Heart right ventricle (tissue), 16 donors: ENCODE data around the gene TRMT13. TPM values are rescaled to one million over a fixed set of nuclear protein-coding genes. Genes with fewer than 3 reads are reported as not detected.

ENCODE experiments used
- ATAC-seq, 8 donors: fragments of 200-7000 bp; cut with Tn5 transposase; one replicate each; pipeline ENCODE4 v1.9.1; 2020; ENCODE audit warnings: mild to moderate bottlenecking in 8 of 8, moderate library complexity in 8 of 8, moderate number of reproducible peaks in 1 of 8
- DNase-seq, 2 donors: peaks; one replicate each; pipeline ENCODE4 v3.0.0-alpha.2; 2020
- H3K27ac ChIP-seq, 10 donors: fragments of 200-600 bp; sonication (generic) in 2 of 10; one replicate each; pipeline versions ENCODE4 v1.5.0 to v1.8.0; 2020 to 2022; ENCODE audit warnings: mild to moderate bottlenecking in 3 of 10
- H3K27me3 ChIP-seq, 7 donors: fragments of 200-600 bp; one replicate each; pipeline ENCODE4 v1.8.0; 2021 to 2022; ENCODE audit warnings: mild to moderate bottlenecking in 2 of 7
- H3K36me3 ChIP-seq, 9 donors: fragments of 200-600 bp; sonication (generic) in 1 of 9; one replicate each; pipeline versions ENCODE4 v1.5.0 to v1.8.0; 2020 to 2022; ENCODE audit warnings: mild to moderate bottlenecking in 2 of 9
- H3K4me1 ChIP-seq, 9 donors: fragments of 200-600 bp; sonication (generic) in 1 of 9; one replicate each; pipeline versions ENCODE4 v1.5.0 to v1.8.0; 2020 to 2022; ENCODE audit warnings: mild to moderate bottlenecking in 4 of 9
- H3K4me3 ChIP-seq, 10 donors: fragments of 200-600 bp; sonication (generic) in 2 of 10; one replicate each; pipeline versions ENCODE4 v1.5.0 to v1.8.0; 2020 to 2022; ENCODE audit warnings: mild to moderate bottlenecking in 7 of 10, moderate library complexity in 2 of 10
- H3K9me3 ChIP-seq, 11 donors: fragments of 200-600 bp in 10 of 11; sonication (generic) in 2 of 11; one replicate each; pipeline versions ENCODE4 v1.5.0 to v1.8.0; 2013 to 2022; ENCODE audit warnings: mild to moderate bottlenecking in 2 of 11, control low read depth in 1 of 11, moderate library complexity in 1 of 11
- WGBS, 2 donors: extraction: QIAGEN DNeasy Blood & Tissue Kit; methylation state at CpG; one replicate each; pipeline ENCODE4 v1.1.7; 2013; ENCODE audit warnings: inconsistent platforms in 1 of 2; 5-methylcytosine and 5-hydroxymethylcytosine counted together
- intact Hi-C, 10 donors: fragments of 100-400 bp; cut with DNase I; formaldehyde crosslinking; loops; one replicate each; pipeline versions ENCODE4 v1.11.1 to v1.14.2; 2022
- polyA plus RNA-seq, 2 donors: library from polyadenylated mRNA; stranded (reverse); fragments of 200-250 nt; gene quantifications; one replicate each; pipeline ENCODE4 v1.2.3, GENCODE V29; 2013
- total RNA-seq, 10 donors: library from RNA; stranded (reverse); fragmentation: NEBNext Ultra II Directional in 3 of 10; extraction: Animal tissue kit (Norgen Biotek cat#: 25700) in 3 of 10; gene quantifications; one replicate each; pipeline versions ENCODE4 v1.2.1 to v1.2.4, GENCODE V29; 2021 to 2023
- TF ChIP-seq, protein P1 (sequence below), 9 donors: fragments of 200-600 bp; sonication (generic) in 2 of 9; IDR thresholded peaks; one replicate each; pipeline versions ENCODE4 v1.5.0 to v1.8.0; 2021 to 2022; ENCODE audit warnings: antibody characterized with exemption in 9 of 9, mild to moderate bottlenecking in 5 of 9, moderate library complexity in 1 of 9
- donor health status: Arrhythmogenic right ventricular cardiomyopathy.
- donor health status: ischemic (EF 13 %, LVEDD 7.1; RV severe dilation, severe dysfunction).
- donor health status: healthy with polysubstance abuse.
- donor health status: DM: no; HTN: yes; CAD: no.
- donor health status: DM: no; HTN: no; CAD: no.
- donor health status: ischemic (EF 25% LVEDD 6.9; RV normal size, moderate dysfunction).
- donor health status: ischemic (EF 25% LVEDD 5.7; RV mildly dilated, moderate dysfunction).
- donor health status: healthy.
- donor health status: DM: yes; HTN: yes; CAD: no.
- donor health status: Ischemic cardiomyopathy.
- donor health status: ischemic (EF 35%, LVEDD 5.7; RV mildly dilated, moderate dysfunction).
- donor health status: nonischemic (EF 11% LVEDD 7.7; RV severe dilation, severe dysfunction).
- donor health status: DM: yes; HTN: yes; CAD: no.
- donor health status: PGD.
- donor health status: ischemic (EF 29% LVEDD 5.4; RV normal size, mild dysfunction).
- donor health status: nonischemic (EF 23%, LVEDD 6.1; RV moderate dilation, normal function).

TRMT13 gene
- total and polyA plus RNA-seq, 12 donors: 4.1 to 12.7 (median 5.5) TPM

DNA sequence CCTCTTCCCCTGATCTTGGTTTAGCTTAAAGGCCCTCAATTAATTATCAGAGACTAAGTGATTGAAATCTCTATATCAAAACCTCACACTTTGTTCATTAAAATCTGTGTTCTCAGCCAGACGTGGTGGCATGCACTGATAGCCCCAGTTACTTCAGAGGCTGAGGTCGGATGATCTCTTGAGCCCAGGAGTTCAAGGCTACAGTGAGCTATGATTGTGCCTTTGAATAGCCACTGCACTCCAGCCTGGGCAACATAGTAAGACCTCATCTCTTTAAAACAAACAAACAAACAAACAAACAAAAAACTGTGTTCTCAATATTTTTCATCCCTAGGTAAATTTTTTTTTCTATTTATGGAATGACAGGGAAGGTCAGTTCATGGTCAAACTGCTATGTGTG is 18.7 kb downstream of the TRMT13 start:
- intact Hi-C loops: loop anchor here in 2 of 10 donors (10.0 kb wide), 2 partner anchors 143 to 287 kb away; no protein-coding TSS in a partner anchor
- Histone ChIP-seq H3K4me1 (no peaks in the 10 kb centered on the region), H3K9me3 (no peaks in the 10 kb centered on the region), H3K36me3 (peaks cover 0 to 85% (median 28%) of the 10 kb centered on the region in 9 donors), H3K27ac (peak overlapping the region in 1 of 10 donors; percentile 5), H3K4me3 (no peak overlapping the region), H3K27me3 (no peaks in the 10 kb centered on the region)
- TF ChIP-seq, protein P1, sequence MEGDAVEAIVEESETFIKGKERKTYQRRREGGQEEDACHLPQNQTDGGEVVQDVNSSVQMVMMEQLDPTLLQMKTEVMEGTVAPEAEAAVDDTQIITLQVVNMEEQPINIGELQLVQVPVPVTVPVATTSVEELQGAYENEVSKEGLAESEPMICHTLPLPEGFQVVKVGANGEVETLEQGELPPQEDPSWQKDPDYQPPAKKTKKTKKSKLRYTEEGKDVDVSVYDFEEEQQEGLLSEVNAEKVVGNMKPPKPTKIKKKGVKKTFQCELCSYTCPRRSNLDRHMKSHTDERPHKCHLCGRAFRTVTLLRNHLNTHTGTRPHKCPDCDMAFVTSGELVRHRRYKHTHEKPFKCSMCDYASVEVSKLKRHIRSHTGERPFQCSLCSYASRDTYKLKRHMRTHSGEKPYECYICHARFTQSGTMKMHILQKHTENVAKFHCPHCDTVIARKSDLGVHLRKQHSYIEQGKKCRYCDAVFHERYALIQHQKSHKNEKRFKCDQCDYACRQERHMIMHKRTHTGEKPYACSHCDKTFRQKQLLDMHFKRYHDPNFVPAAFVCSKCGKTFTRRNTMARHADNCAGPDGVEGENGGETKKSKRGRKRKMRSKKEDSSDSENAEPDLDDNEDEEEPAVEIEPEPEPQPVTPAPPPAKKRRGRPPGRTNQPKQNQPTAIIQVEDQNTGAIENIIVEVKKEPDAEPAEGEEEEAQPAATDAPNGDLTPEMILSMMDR (IDR thresholded peaks at IDR 0.05): no peak
- WGBS, 2 donors: 57 to 61% methylated on average over 2 of the region's 2 CpGs
- no peak for DNase-seq
- no peak for ATAC-seq

DNA sequence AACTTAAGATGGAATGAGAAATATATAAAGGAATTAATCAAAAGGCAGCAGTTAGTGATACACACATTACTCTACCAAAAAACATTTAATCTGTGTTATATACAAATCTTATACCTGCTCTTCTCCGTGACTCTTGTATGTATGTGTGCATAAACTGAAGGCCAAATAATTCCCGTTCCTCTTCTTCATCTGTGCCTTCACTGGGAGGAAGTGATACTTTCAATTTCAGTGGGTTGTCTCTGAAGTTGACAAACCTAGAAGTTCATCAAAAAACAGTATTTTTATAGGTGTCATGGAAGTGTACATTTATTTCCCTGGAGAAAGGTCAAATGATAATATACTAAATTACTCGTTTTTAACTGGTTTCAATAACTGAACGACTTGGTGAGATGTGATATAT is 19.3 kb downstream of the TRMT13 start:
- H3K9me3 ChIP-seq: no peaks in the 10 kb centered on the region
- no peak overlapping the region for H3K4me3 ChIP-seq
- H3K27ac ChIP-seq: peak overlapping the region in 1 of 10 donors; percentile 5
- DNase-seq (no peak), ATAC-seq (no peak)
- peaks cover 0 to 85% (median 25%) of the 10 kb centered on the region in 9 donors for H3K36me3 ChIP-seq
- H3K27me3 ChIP-seq: no peaks in the 10 kb centered on the region
- WGBS, 2 donors: 81% methylated on average over 4 of the region's 4 CpGs
- TF ChIP-seq, protein P1 (IDR thresholded peaks at IDR 0.05): no peak
- intact Hi-C loops: loop anchor here in 2 of 10 donors (10.0 kb wide), 2 partner anchors 143 to 287 kb away; no protein-coding TSS in a partner anchor
- H3K4me1 ChIP-seq: no peaks in the 10 kb centered on the region

DNA sequence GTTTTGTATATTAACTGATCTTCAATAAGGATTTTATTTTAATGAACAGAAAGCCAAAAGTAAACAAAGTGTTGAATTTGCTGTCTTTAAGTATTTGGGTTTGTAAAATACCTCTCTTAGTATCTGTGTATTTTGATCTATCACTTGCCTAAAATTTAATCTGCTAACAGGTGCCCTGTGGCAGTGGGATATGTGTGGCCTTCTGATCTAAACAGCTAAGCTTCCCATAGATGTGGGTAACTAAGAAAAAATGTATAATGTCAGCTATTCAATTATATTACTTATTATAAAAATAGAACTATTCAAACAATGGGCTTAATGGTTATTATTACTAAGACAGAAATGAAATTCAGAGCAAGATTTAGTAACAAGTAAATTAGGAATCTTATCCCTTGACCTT is 29.9 kb downstream of the TRMT13 start:
- TF ChIP-seq, protein P1 (IDR thresholded peaks at IDR 0.05): no peak

DNA sequence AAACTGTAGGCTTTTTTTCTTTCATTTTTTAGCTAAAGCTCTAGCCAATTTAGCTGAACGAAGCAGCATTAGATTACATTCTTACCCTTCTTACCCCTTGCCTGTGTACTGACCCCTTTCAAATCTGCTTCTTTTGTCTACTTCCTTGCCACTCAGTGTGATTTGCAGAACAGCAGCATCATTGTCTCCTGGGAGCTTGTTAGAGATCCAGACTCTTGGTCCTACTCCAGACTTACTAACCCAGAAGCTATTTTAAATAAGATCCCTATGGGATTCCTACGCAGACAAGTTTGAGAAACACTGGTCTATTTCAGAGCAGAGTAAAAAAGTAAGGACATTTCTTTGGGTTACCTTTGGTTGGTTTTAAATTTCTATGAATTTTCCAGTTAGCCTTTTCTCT is 31.3 kb downstream of the TRMT13 start:
- intact Hi-C loops: no loop called here
- Histone ChIP-seq H3K36me3 (peaks cover 0 to 33% (median 0%) of the 10 kb centered on the region in 9 donors), H3K4me3 (no peak overlapping the region), H3K27ac (peak overlapping the region in 2 of 10 donors; percentile 3 to 22), H3K4me1 (peaks cover 0 to 16% (median 2%) of the 10 kb centered on the region in 9 donors), H3K9me3 (no peaks in the 10 kb centered on the region), H3K27me3 (no peaks in the 10 kb centered on the region)
- ATAC-seq (peak; percentile 46 to 76 (median 53)), DNase-seq (no peak)
- TF ChIP-seq, protein P1 (IDR thresholded peaks at IDR 0.05): no peak
- 29 to 32% methylated on average over 2 of the region's 2 CpGs for WGBS, 2 donors

More for the DNA sequence above, 29.9 kb downstream of the TRMT13 start:
- Histone ChIP-seq H3K27ac (peak overlapping the region in 1 of 10 donors; percentile 29), H3K4me1 (peaks cover 0 to 16% (median 0%) of the 10 kb centered on the region in 9 donors), H3K4me3 (no peak overlapping the region), H3K9me3 (no peaks in the 10 kb centered on the region), H3K27me3 (no peaks in the 10 kb centered on the region), H3K36me3 (peaks cover 0 to 42% (median 0%) of the 10 kb centered on the region in 9 donors)
- ATAC-seq (no peak), DNase-seq (no peak)
- intact Hi-C loops: no loop called here
